ENCODE results near the gene CDK14.

CDK14 gene

GRCh38 chr7:91082852-91083495 is 486.9 kb downstream of the CDK14 start:
- Histone ChIP-seq H3K9me3 (ENCODE audit: control insufficient read depth, low read length) (no peaks in the 10 kb centered on the region), H3K27me3 (ENCODE audit: control insufficient read depth, insufficient read depth, low read length, poor library complexity, severe bottlenecking) (no peaks in the 10 kb centered on the region), H3K27ac (ENCODE audit: insufficient read depth, low read depth, low read length, poor library complexity, severe bottlenecking) (no peak overlapping the region), H3K36me3 (ENCODE audit: control insufficient read depth, insufficient read depth, low read length) (no peaks in the 10 kb centered on the region), H3K4me1 (ENCODE audit: control insufficient read depth, insufficient read depth, low read length) (peaks cover 6% of the 10 kb centered on the region), H3K4me3 (ENCODE audit: insufficient read depth, low read depth, low read length) (no peak overlapping the region)
- no CpG with 5 or more reads among the region's 2 CpGs for WGBS, 2 experiments

DNA sequence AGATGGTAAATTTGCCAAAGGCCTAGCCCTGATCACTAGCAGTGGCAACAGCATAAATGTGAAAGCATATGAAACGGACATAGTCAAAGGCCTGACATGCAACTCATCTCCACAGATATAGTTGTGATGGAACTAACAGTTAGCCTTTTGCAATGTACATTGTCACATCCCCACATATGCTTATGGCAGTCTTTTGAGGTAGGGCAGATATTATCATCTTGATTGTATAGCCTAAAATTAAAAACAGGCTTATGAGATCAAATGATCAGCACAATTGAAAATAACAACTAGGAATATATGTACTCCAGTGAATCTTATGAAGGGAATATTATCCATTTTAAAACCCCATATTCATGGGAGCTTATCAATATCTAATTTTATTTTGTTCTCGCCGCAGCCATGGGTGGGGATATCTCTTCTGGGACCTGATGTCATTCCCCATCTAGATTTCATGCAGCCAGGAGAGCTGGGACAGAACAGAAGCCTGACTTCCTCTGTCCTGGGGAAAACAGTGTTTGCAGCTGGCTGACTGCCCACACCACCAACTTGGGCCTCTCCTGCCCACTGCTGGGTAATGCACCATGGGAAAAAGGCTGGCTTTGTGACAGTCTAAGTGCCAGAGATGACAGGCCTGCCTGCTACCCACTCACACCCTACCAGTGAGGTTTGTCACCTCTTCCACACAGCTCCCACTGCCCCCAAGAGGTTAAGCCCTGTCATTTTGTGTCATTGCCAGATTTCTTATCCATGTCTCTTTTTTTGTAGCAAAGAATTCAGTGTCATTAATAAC is 487.9 kb downstream of the CDK14 start:
- WGBS, 2 experiments, result 78 to 80% methylated on average over 3 of the region's 3 CpGs
- Histone ChIP-seq H3K36me3 (ENCODE audit: control insufficient read depth, insufficient read depth, low read length) (no peaks in the 10 kb centered on the region), H3K27me3 (ENCODE audit: control insufficient read depth, insufficient read depth, low read length, poor library complexity, severe bottlenecking) (no peaks in the 10 kb centered on the region), H3K9me3 (ENCODE audit: control insufficient read depth, low read length) (no peaks in the 10 kb centered on the region), H3K4me3 (ENCODE audit: insufficient read depth, low read depth, low read length) (no peak overlapping the region), H3K27ac (ENCODE audit: insufficient read depth, low read depth, low read length, poor library complexity, severe bottlenecking) (no peak overlapping the region), H3K4me1 (ENCODE audit: control insufficient read depth, insufficient read depth, low read length) (peaks cover 6% of the 10 kb centered on the region)

GRCh38 chr7:91085175-91085574 is 489.1 kb downstream of the CDK14 start:
- H3K4me3 ChIP-seq (ENCODE audit: insufficient read depth, low read depth, low read length), result no peak overlapping the region
- 84 to 85% methylated on average over 4 of the region's 4 CpGs for WGBS, 2 experiments
- no peaks in the 10 kb centered on the region for H3K36me3 ChIP-seq (ENCODE audit: control insufficient read depth, insufficient read depth, low read length)
- peaks cover 6% of the 10 kb centered on the region for H3K4me1 ChIP-seq (ENCODE audit: control insufficient read depth, insufficient read depth, low read length)
- H3K27me3 ChIP-seq (ENCODE audit: control insufficient read depth, insufficient read depth, low read length, poor library complexity, severe bottlenecking), result no peaks in the 10 kb centered on the region
- no peaks in the 10 kb centered on the region for H3K9me3 ChIP-seq (ENCODE audit: control insufficient read depth, low read length)
- no peak overlapping the region for H3K27ac ChIP-seq (ENCODE audit: insufficient read depth, low read depth, low read length, poor library complexity, severe bottlenecking)

- H3K9me3 ChIP-seq (ENCODE audit: control insufficient read depth, low read length), result no peaks in the 10 kb centered on the region
- H3K27me3 ChIP-seq (ENCODE audit: control insufficient read depth, insufficient read depth, low read length, poor library complexity, severe bottlenecking), result no peaks in the 10 kb centered on the region
- 35% methylated on average over 4 of the region's 4 CpGs for WGBS, 2 experiments
- H3K4me3 ChIP-seq (ENCODE audit: insufficient read depth, low read depth, low read length), result no peak overlapping the region
- no peaks in the 10 kb centered on the region for H3K36me3 ChIP-seq (ENCODE audit: control insufficient read depth, insufficient read depth, low read length)
- H3K27ac ChIP-seq (ENCODE audit: insufficient read depth, low read depth, low read length, poor library complexity, severe bottlenecking), result no peak overlapping the region
- peaks cover 6% of the 10 kb centered on the region for H3K4me1 ChIP-seq (ENCODE audit: control insufficient read depth, insufficient read depth, low read length)
Observed at GRCh38 chr7:91086200-91086599, 490.1 kb downstream of the CDK14 start.

GRCh38 chr7:91088156-91088555 is 492.0 kb downstream of the CDK14 start:
- no peaks in the 10 kb centered on the region for H3K9me3 ChIP-seq (ENCODE audit: control insufficient read depth, low read length)
- H3K4me3 ChIP-seq (ENCODE audit: insufficient read depth, low read depth, low read length), result no peak overlapping the region
- H3K4me1 ChIP-seq (ENCODE audit: control insufficient read depth, insufficient read depth, low read length), result peaks cover 6% of the 10 kb centered on the region
- no peaks in the 10 kb centered on the region for H3K36me3 ChIP-seq (ENCODE audit: control insufficient read depth, insufficient read depth, low read length)
- 74 to 80% methylated on average over 1 of the region's 1 CpG for WGBS, 2 experiments
- H3K27ac ChIP-seq (ENCODE audit: insufficient read depth, low read depth, low read length, poor library complexity, severe bottlenecking), result no peak overlapping the region
- H3K27me3 ChIP-seq (ENCODE audit: control insufficient read depth, insufficient read depth, low read length, poor library complexity, severe bottlenecking), result no peaks in the 10 kb centered on the region

GRCh38 chr7:91088691-91089090 is 492.6 kb downstream of the CDK14 start:
- H3K27me3 ChIP-seq (ENCODE audit: control insufficient read depth, insufficient read depth, low read length, poor library complexity, severe bottlenecking), result no peaks in the 10 kb centered on the region
- no peaks in the 10 kb centered on the region for H3K36me3 ChIP-seq (ENCODE audit: control insufficient read depth, insufficient read depth, low read length)
- WGBS, 2 experiments, result 76 to 93% methylated on average over 1 of the region's 1 CpG

GRCh38 chr7:91089382-91089963 is 493.4 kb downstream of the CDK14 start:
- no peak overlapping the region for H3K4me3 ChIP-seq (ENCODE audit: insufficient read depth, low read depth, low read length)
- no peaks in the 10 kb centered on the region for H3K9me3 ChIP-seq (ENCODE audit: control insufficient read depth, low read length)
- no peaks in the 10 kb centered on the region for H3K36me3 ChIP-seq (ENCODE audit: control insufficient read depth, insufficient read depth, low read length)
- H3K27ac ChIP-seq (ENCODE audit: insufficient read depth, low read depth, low read length, poor library complexity, severe bottlenecking), result no peak overlapping the region
- peaks cover 6% of the 10 kb centered on the region for H3K4me1 ChIP-seq (ENCODE audit: control insufficient read depth, insufficient read depth, low read length)
- WGBS, 2 experiments, result 38 to 74% methylated on average over 1 to 5 of the region's 5 CpGs
- H3K27me3 ChIP-seq (ENCODE audit: control insufficient read depth, insufficient read depth, low read length, poor library complexity, severe bottlenecking), result no peaks in the 10 kb centered on the region

More at GRCh38 chr7:91088691-91089090, 492.6 kb downstream of the CDK14 start:
- H3K4me3 ChIP-seq (ENCODE audit: insufficient read depth, low read depth, low read length), result no peak overlapping the region
- H3K9me3 ChIP-seq (ENCODE audit: control insufficient read depth, low read length), result no peaks in the 10 kb centered on the region
- H3K4me1 ChIP-seq (ENCODE audit: control insufficient read depth, insufficient read depth, low read length), result peaks cover 6% of the 10 kb centered on the region
- H3K27ac ChIP-seq (ENCODE audit: insufficient read depth, low read depth, low read length, poor library complexity, severe bottlenecking), result no peak overlapping the region

DNA sequence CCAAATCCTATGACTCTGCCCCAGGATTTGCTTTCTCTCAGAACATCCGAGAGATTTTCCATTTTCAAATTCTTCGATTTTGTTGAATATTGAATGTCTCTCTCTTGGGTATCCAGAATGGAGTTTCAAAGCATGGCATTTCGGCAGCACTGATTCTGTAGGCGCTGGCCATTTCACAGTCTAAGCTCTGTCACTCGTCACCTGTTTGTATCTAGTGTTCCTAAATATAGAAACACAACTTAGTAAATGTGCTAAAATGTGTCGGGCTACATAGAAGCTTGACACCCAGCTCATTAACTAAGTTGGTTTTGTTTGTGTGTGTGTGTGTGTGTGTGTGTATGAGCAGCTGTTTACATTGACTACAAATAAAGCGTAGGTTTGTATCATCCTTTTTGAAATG is 494.6 kb downstream of the CDK14 start:
- Histone ChIP-seq H3K36me3 (ENCODE audit: control insufficient read depth, insufficient read depth, low read length) (no peaks in the 10 kb centered on the region), H3K4me1 (ENCODE audit: control insufficient read depth, insufficient read depth, low read length) (peaks cover 6% of the 10 kb centered on the region), H3K27me3 (ENCODE audit: control insufficient read depth, insufficient read depth, low read length, poor library complexity, severe bottlenecking) (no peaks in the 10 kb centered on the region), H3K9me3 (ENCODE audit: control insufficient read depth, low read length) (no peaks in the 10 kb centered on the region), H3K27ac (ENCODE audit: insufficient read depth, low read depth, low read length, poor library complexity, severe bottlenecking) (no peak overlapping the region), H3K4me3 (ENCODE audit: insufficient read depth, low read depth, low read length) (no peak overlapping the region)
- 85 to 93% methylated on average over 6 to 7 of the region's 7 CpGs for WGBS, 2 experiments

DNA sequence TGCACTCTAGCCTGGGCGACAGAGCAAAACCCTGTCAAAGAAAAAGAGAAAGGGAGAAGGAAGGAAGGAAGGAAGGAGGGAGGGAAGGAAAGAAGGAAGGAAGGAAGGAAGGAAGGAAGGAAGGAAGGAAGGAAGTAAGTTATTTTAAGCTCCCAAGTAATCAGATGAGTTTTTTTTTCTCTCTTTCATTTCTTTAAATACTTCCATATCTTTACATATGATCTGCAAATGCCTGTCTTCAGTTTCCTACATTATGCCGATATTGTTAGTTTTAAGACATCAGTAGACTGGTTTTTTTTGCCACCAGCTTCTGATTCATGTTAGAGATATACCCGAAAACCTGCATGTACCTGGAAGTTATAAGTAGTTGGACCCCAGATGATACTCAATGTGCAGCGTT is 495.5 kb downstream of the CDK14 start:
- no peak overlapping the region for H3K4me3 ChIP-seq (ENCODE audit: insufficient read depth, low read depth, low read length)
- 93 to 96% methylated on average over 3 to 4 of the region's 4 CpGs for WGBS, 2 experiments

GRCh38 chr7:91093181-91093580 is 497.1 kb downstream of the CDK14 start:
- H3K4me1 ChIP-seq (ENCODE audit: control insufficient read depth, insufficient read depth, low read length), result no peaks in the 10 kb centered on the region
- H3K4me3 ChIP-seq (ENCODE audit: insufficient read depth, low read depth, low read length), result no peak overlapping the region
- no peaks in the 10 kb centered on the region for H3K9me3 ChIP-seq (ENCODE audit: control insufficient read depth, low read length)
- no peaks in the 10 kb centered on the region for H3K36me3 ChIP-seq (ENCODE audit: control insufficient read depth, insufficient read depth, low read length)
- no peak overlapping the region for H3K27ac ChIP-seq (ENCODE audit: insufficient read depth, low read depth, low read length, poor library complexity, severe bottlenecking)
- H3K27me3 ChIP-seq (ENCODE audit: control insufficient read depth, insufficient read depth, low read length, poor library complexity, severe bottlenecking), result no peaks in the 10 kb centered on the region
- 96 to 97% methylated on average over 3 of the region's 3 CpGs for WGBS, 2 experiments

More for the DNA sequence above, 495.5 kb downstream of the CDK14 start:
- H3K27me3 ChIP-seq (ENCODE audit: control insufficient read depth, insufficient read depth, low read length, poor library complexity, severe bottlenecking), result no peaks in the 10 kb centered on the region
- no peaks in the 10 kb centered on the region for H3K9me3 ChIP-seq (ENCODE audit: control insufficient read depth, low read length)
- no peak overlapping the region for H3K27ac ChIP-seq (ENCODE audit: insufficient read depth, low read depth, low read length, poor library complexity, severe bottlenecking)
- no peaks in the 10 kb centered on the region for H3K36me3 ChIP-seq (ENCODE audit: control insufficient read depth, insufficient read depth, low read length)
- H3K4me1 ChIP-seq (ENCODE audit: control insufficient read depth, insufficient read depth, low read length), result peaks cover under 1% of the 10 kb centered on the region
